Measurements from ENCODE around the gene CLTC.

CLTC gene

DNA sequence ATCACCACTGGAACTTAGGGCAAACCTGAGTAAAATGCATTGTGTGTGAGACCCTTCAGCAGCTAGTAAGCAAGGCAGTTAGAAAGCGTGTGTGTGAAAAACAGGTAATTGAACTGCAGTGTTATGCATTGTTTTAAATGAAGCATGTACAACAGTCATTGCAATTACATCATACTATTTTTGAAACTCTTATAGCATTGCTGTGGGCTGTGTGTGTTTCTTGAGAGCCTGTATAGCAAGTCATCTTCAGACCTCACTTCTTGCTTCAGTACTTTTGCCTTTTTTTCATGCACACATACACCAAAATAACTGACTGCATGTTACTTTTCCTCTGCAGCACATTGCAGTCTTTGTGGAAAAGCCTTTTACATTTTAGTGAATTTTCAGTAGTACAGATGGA lies 68.3 kb downstream of the CLTC start:
- no peak for DNase-seq

DNA sequence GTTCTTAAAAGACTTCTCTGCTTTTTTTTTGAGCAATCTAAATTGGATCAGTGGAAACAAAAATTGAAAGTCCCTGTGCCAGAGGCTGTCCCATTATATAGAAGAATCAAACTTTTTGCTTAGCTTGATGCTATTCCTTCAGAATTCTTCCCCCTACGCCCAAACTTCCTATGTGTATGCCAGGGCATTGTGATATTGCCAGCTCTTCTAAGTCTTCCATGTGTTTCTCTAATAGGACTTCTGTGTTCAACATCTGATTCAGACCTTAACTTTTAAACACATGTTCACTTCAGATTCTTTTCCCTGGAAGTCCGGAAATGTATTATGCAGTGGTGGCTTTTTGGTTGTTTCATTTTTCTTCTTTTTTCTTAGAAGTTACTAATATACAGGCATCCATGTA lies 68.8 kb downstream of the CLTC start:
- DNase-seq: no peak

DNA sequence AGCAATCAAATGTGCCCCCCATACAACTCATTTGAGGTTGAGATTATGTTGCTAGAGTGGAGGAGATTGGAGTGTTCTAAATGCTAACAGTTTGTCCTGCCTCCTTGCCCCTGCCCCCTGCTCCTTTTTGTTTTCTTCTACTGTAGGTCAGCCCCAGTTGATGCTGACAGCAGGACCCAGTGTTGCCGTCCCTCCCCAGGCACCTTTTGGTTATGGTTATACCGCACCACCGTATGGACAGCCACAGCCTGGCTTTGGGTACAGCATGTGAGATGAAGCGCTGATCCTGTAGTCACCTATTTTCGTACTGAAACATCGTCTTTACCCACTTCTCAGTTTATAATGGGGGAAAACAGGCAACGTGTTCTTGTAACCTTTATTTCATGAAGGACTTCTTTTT lies 73.9 kb downstream of the CLTC start:
- DNase-seq: no peak

DNA sequence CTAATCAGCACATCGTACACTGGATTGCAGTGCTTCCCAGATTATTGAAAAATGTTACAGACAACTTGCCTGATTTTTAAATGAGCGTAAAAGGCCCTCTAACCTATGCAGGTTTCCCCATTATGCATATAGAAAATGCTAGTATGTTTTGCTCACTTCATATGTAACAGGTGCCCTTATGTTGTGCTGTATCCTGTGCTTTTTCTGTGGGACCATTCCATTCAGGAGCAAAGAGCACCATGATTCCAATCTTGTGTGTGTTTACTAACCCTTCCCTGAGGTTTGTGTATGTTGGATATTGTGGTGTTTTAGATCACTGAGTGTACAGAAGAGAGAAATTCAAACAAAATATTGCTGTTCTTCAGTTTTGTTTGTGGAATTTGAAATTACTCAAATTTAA lies 74.6 kb downstream of the CLTC start:
- DNase-seq: no peak

DNA sequence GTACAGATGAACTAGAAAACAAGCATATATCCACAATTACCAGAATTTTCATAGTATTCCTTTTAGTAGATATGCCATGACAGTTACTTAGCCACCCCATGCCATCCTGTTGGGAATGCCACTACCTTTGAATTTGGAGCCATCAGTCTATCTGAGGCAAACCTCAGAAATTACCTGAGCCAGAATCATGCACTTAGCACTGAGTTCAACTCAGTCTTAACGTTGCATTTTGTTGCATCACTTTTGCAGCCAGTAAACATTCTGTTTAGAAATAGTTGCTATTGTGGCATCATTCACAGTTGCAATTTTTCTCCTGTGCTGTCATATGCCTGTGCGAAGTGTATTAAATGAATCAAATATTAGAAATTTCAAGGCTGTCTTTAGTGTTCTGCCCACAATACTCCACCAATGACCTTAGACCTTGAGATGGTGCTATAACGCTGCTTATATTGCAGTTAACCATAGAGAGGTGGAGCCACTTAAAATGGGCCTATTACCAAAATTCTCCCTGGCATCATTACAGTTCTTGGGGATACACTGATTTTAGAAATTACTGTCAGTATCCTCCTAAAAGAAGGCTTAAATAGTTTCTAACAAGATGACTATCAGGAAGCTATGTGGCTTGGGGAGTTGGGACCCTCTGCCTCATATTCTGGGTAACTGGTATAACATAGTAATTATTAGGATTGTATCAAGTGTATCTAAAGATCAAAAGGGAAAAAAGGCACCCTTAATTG lies 76.4 kb downstream of the CLTC start:
- no peak for DNase-seq

DNA sequence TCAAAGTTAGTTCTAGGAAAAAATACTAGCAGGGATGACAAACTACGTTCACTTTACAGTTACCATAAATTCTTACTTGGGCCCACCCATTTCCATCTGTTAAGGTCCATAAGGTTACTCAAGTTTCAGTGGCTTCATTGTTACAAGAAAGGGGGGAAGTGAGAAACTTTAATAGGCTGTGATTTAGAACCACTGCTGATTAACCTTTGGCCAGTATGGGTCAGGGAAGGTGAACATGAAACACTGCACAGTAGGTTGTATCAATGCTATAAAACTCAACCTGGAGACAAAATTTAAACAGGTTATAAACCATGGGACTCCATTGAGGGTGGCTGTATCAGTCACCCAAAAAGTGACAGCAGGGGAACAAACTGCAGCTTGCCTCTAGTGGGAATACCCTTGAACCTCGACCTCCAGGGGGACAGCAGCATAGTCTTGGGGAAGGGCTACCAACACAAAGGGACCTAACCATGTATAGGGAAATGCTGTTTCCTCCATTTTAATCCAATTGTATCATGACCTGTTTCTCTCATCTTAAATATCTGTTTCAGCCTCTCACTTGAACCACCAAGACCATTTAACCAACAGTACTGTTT lies 77.1 kb downstream of the CLTC start:
- no peak for DNase-seq

DNA sequence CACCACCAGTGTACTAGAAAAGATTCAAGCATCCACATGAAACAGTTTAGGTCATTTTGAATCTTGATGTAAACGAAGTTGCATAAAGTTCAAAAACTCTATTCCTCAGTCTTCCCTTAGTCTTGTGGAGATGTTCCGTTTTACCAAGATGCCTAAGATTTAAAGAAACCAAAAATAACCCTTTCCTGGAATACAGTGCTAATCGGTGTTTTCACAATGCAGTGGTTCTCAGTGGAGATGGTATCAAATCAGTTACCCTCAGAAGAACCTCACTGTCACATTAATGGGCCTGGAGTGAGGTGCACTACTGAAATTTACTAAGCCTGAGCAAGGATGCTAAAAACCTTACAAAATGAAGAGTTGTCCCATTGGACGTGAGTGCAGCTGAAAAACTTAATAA lies 78.4 kb downstream of the CLTC start:
- no peak for DNase-seq

DNA sequence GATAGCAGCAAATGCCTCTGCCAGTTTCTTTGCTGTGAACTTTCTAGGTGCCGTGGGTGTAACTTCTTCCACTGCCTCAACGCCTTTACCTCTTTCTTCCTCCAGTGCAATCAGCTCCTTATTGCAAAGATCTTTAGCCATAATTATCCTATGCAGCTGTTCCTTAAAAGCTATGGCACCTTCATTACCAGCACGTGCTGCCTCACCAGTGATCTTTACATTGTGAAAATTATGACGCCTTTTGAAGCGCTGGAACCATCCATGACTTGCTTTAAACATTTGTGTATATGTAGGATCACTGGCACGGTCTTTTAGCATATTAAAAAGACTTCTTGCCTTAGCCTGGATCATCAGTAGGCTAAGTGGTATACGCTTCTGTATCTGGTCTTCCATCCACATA lies 79.5 kb downstream of the CLTC start:
- DNase-seq: no peak

DNA sequence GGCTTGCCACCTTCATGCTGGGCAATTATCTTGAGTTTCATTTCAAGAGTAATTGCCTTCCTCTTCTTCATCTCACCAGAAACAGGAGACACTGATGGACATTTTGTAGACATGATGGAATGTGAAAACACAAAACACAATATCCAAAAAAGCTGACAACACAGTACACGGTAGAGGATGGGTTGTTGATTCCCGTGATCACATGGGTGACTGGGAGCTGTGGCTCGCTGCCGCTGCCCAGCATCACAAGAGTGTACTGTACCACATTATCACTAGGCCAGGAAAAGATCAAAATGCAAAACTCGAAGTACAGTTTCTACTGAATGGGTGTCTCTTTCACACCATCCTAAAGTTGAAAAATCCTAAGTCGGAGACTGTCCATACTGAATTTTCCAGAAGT lies 80.1 kb downstream of the CLTC start:
- DNase-seq: no peak

DNA sequence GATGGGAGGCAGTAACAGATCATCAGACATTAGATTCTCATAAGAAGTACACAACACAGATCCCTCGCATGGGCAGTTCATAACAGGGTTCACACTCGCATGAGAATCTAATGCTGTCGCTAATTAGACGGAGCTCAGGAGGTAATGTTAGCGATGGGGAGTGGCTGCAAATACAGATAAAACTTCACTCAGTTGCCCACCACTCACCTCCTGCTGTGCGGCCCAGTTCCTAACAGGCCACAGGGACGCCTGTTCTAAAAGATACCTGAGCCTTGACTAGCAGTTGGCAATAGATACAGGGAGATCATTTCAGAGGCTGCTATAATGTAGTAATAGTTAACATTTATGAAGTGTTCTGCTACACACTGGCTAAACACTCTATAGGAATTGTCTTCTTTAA lies 82.6 kb downstream of the CLTC start:
- DNase-seq: no peak

DNA sequence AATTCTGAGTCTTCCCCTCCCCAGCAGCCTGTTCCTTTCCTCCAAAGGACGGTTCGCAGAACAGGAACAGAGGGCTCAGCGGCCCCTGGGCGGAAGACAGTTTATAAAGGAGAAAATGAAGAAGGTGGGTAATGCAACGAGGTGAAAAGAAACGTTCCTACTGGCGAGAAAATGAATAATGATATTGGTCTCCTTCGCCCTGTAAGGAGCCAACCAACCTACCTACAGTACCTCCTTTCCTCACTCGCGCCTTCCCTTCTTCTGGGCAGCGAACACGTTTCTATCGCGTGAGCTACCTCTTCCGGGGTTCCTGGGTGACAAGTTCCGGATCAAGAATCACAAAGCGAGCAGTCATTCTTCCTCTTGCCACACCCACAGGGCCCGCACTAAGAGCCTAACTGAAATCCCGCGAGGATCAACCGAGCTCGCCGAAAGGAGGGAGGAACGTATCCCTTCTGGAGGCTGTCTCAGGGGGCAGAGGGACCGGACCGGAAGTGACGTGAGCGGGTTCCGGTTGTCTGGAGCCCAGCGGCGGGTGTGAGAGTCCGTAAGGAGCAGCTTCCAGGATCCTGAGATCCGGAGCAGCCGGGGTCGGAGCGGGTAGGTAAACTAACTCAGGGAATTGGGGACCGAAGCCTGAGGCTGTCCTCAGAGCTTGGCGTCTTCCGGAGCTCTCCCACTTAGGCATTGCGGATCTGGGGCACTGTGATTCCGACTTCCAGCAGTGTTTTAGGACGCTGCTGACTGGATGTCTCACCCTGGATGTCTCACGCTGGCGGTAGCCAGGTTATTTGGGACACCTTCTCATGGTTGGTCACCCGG lies 87.7 kb downstream of the CLTC start, which contains the start of the genes PTRH2 and VMP1:
TSS of gene PTRH2 (minus strand) at position 282 of the 822 bp plus-strand sequence. CDS start 9,452 bp downstream, outside the sequence.
TSS of gene VMP1 (plus strand) at position 506 of the 822 bp plus-strand sequence. CDS start 23,793 bp downstream, outside the sequence.
- DNase-seq: peak; percentile 100

DNA sequence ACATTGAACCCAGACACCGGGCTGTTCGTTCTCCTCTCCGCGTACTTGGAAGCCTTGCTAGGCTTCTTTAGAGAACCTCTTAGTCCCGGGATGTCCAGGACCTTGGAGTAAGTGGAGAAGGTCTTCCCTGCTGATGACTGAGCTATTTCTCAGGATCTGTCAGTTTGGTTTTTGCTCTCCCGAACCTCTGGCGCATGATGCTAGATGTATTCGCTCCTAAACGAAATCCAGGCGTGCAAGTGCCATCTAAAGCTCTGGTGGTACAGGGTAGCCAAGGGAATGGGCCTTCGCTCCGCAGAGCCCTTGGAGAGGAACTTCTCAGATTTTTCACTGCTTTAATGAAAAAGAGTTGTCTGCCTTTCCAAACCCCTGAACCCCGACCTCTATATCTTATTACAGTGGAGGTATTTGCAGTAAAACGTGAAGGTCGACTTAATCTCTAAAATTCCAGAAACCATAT lies 88.3 kb downstream of the CLTC start:
- DNase-seq: no peak

DNA sequence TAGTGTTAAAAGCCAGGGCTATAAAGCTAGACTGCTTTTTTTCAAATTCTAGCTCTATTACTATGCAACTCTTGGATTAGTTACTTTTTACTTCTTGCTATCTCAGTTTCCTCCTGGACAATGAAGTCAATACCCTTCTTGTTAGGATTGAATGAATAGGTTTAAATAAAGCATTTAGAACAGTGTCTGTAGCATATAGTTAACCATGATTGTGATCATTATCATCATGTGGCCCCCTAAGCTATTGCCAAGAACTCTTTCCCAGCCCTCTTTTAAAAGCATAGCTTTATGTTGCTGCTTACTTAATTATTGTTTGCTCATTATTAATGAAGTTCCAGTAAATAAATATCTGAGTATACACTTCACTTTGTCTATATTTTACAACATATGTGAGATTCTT lies 92.2 kb downstream of the CLTC start:
- DNase-seq: no peak

DNA sequence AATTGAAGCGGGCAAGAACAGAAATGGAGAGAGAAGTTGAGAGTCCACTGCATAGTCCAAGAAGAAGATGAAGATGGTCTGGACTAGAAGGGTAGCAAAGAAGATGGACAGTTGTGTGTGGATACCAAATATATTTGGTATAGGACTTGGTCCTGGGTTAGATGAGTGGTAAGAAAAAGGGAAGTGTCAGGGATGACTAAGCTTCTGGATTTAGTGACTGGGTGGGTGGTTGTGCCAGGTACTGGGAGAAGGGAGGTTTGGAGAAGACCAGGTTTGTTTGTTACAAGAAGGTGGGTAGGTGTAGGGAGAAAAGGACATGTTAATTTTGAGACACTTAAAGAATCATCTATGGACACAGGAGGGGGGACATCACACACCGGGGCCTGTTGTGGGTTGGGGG lies 93.2 kb downstream of the CLTC start:
- DNase-seq: peak; percentile 53 to 66

DNA sequence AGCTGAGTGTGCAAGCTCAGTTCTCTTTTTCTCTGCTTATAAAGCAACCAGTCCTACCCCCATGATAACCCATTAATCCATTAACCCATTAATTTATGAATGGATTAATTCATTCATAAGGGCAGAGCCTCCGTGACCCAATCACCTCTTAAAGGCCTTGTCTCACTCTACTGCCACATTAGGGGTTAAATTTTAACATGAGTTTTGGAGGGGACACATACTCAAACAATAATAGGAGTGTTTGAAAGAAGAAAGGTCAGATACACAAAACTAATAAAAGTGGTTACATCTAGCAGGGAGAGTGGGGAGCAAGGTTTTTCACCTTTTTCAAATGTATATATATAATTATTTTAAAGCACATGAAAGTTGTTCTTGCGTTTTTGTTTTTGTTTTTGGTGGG lies 94.6 kb downstream of the CLTC start:
- DNase-seq: no peak

DNA sequence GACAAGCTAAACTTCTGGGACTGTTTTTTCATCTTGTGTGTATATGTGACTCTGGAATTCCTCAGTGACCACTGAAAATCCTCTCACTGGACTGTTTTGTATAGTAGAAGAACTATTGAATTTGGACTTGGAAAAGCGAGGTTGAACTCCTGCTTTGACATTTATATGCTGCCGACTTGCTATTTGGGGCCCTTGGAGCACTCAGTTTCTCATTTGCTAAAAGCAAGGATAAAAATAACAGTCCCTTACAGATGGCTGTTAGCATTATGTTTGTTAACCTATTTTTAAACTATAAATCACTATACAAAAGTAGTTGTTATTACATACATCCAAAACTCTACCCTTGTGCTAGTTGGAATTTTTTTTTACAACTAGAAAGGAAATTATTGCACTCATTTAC lies 96.7 kb downstream of the CLTC start:
- DNase-seq: no peak

DNA sequence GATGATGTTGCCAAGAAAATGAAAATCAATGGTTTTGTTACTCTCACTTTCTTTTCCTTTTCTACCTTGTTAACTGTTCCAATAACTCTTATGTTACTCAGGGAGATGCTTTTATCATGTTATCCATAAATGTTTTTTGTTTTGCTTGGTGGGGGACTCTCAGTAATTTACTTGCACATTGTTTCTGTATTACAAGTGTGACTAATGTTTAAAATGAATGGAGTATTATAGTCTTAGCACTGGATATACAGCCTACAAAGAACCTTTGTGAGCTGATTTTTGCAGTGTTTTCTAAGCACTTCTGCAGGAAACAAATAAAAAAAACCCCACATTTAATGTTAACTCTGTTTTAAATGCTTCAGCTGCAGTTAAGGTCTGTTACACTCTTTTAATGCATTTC lies 99.8 kb downstream of the CLTC start:
- DNase-seq: no peak

DNA sequence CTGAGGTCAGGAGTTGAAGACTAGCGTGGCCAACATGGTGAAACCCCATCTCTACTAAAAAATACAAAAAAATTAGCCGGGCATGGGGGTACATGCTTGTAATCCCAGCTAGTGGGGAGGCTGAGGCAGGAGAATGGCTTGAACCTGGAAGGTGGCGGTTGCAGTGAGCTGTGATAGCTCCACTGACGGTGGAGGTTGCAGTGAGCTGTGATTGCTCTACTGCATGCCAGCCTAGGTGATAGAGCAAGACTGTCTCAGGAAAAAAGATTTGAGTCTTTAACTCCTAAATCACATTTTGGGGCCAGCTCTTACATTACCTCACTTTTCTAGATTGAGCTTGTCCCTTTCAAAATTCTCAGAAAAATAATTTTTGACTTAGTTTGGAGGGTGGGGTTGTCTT lies 102.9 kb downstream of the CLTC start:
- no peak for DNase-seq

DNA sequence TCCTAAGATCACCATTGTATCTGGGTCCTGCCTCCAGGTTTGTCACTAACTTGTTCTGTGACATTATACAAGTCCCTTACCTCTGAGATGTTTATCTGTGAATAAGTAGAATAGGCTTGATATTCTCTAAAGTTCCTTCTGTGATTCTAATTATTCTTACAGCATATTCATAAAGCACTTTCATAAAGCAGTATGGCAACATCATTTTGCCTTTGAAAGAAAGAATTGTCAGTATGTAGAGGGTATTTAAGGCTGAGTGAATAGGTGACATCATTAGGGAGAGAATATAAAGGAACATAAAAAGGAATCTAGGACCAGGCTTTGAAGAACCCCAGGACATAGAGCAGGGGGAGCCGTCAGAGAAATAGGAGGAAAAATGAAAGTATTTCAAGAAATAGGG lies 103.3 kb downstream of the CLTC start:
- no peak for DNase-seq

DNA sequence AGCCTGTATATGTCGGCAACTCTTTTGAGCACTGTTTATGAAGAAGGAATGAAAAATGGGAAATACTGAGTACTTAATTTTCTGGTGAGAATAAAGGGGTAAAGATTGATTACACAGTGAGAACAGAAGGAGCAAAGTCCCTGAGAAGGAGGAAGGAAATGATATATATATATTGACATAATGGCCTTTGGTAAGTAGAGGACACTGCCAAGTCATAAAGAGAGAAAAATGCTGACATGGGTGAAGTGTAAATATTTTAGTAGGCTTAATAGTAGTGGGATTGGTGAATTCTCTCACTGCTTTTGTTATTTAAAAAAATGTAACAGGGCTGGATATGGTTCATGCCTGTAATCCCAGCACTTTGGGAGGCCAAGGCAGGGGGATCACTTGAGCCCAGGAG lies 103.9 kb downstream of the CLTC start:
- no peak for DNase-seq

DNA sequence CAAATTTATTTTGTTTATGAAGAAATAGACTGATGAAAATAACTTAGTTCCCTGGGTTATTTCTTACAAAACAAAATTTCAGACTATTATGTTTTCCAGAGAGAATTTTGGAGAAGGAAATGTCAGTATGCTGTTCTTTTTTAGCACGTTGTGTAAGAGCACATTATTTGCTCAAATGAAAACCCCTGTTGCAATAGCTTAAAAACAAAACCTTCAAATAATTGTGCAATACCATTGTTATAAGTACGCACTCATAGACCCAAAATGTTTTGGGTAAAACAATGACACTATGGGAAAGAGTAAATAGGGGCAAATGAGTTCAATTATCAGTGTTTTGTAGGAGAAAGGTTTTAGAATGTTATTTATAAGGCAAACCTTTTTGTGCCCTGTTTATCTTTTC lies 106.0 kb downstream of the CLTC start:
- DNase-seq: peak; percentile 90 to 94

DNA sequence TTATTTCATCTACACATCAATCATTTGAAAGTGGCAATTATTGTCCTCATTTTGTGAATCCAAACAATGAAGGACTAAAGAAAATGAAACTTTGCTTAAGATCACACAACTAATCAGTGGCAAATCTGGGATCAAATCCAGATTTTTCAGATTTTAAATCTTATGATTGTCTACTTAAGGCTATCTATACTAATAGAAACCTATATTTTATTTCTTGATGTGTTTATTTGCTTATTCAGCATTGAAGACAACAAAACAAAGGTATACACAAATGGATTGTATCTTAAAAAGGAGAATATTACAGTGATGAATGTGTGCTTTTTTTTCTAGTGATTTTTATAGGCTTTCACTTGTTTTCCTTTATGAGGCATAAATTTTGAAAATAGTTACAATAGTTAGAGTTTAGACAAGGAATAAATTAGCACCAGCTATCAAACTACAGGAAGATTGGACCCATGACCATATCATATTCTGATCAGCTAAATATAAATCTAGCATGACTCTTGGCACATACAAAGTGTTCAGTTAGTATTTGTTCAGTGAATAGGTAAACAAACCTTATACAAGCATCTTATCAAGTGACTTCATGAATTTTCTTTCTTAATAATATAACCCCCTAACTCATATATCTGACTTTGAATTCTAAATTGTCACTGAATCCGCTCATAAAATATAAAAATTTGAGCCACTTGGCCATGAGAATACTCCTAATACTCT lies 108.3 kb downstream of the CLTC start:
- no peak for DNase-seq

DNA sequence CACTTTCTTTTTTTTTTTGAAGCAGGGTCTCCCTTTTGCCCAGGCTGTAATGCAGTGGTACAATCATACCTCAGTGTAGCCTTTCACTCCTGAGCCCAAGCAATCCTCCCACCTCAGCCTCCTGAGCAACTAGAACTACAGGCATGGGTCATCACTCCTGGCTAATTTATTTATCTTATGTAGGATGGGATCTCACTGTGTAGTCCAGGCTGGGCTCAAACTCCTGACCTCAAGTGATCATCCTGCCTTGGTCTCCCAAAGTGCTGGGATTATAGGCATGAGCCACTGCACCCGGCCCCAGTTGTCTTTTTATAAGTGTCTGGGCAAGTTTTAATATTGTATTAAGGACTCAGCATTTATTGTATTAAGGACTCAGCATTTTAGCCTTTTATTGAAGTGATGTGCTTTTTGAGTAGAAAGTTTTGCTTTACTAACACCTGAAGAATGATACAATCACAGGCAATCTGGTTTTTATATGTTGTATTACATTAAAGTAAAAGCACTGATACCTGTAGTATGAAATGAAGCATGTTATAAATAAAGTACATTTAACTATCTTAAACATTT lies 110.7 kb downstream of the CLTC start:
- DNase-seq: no peak
